GM12864 (cell line): ENCODE measurements around the gene RBM6.

Source experiments
- DNase-seq: peaks from one replicate; pipeline ENCODE4 v3.0.0-alpha.2; 2011; ENCODE audit warnings: low read depth
- H3K4me3 ChIP-seq: 2 replicates; pipeline ENCODE4 v1.5.1; 2011; ENCODE audit warnings: mild to moderate bottlenecking, low read depth, low read length, control low read depth
- CTCF ChIP-seq: IDR thresholded peaks from 2 replicates; pipeline ENCODE4 v1.5.1; 2011; ENCODE audit warnings: low read depth, mild to moderate bottlenecking, moderate library complexity, low read length, control low read depth, inconsistent platforms; ENCODE audit errors: missing control alignments

RBM6 gene

DNA sequence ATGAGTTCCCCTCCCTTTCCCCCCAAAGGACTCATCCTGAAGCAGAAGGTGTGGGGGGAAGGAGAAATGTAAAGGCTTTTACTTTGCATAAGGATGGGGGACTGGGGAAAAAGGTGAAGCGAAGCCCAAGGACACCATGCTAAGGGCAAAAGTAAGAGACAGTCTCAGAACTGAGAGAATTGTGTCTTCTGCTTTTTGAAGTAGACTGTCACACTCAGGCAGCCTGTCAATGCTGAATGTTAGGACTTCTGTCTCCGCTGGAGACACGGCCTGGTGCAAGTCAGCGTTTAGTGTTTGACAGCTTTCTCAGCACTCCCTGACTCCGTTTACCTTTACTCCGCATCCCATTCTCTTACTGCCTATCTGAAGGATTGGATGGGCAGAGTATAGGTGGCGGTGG lies 162.6 kb downstream of the RBM6 start:
- no peak for TF ChIP-seq CTCF
- H3K4me3 ChIP-seq: no peak overlapping the region
- DNase-seq: no peak

GRCh38 chr3:50111757-50112156 lies 171.8 kb downstream of the RBM6 start:
- no peak for DNase-seq
- no peak for TF ChIP-seq CTCF
- no peak overlapping the region for H3K4me3 ChIP-seq

- no peak for TF ChIP-seq CTCF
- DNase-seq: no peak
- no peak overlapping the region for H3K4me3 ChIP-seq
Observed at GRCh38 chr3:50112462-50112861, 172.5 kb downstream of the RBM6 start.

DNA sequence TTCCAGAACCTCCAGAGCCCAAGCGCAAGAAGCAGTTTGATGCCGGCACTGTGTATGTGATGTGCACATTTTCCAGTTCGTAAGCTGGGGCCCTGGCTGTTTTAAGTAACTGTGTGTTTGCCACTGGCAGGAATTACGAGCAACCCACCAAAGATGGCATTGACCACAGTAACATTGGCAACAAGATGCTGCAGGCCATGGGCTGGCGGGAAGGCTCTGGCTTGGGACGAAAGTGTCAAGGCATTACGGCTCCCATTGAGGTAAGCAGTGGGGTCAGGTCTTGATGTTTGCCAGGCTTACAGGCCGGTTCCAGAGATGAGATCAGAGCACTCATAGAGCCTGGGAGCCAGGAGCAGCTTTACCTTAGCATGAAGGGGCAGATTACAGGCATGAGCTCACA lies 177.2 kb downstream of the RBM6 start:
- TF ChIP-seq CTCF: no peak

GRCh38 chr3:50118237-50118636 lies 178.3 kb downstream of the RBM6 start:
- TF ChIP-seq CTCF: no peak
- DNase-seq: no peak
- no peak overlapping the region for H3K4me3 ChIP-seq

More for the DNA sequence above, 177.2 kb downstream of the RBM6 start:
- no peak overlapping the region for H3K4me3 ChIP-seq
- no peak for DNase-seq

DNA sequence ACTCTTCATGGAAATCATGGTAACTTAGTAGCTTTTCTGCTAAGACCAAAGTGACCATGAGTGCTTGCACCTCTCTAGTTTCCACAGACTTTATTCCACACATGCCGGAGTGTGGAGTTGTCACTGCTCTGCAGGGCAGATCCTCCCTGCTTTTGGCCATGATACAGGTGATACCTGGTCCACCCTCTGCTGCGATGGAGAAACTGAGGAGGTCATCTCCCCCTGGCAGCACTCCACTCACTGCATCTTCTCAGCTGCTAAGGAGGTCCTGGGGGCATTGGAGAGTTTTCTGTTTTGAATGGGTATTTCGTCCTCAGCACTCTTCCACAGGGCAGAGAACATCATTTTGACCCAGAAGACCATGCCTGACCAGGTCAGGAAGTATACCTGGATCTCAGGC lies 179.8 kb downstream of the RBM6 start:
- DNase-seq: no peak
- no peak for TF ChIP-seq CTCF
- H3K4me3 ChIP-seq: no peak overlapping the region

- no peak overlapping the region for H3K4me3 ChIP-seq
- DNase-seq: no peak
- no peak for TF ChIP-seq CTCF
Observed at GRCh38 chr3:50120364-50121071, 180.6 kb downstream of the RBM6 start.
